Measurements from ENCODE around the gene DMD. TPM values are rescaled to one million over a fixed set of nuclear protein-coding genes. Genes with fewer than 3 reads are reported as not detected.

Gene DMD
- total and polyA plus RNA-seq, 2 donors (not counting 1 experiment from before 2014, with no cell fraction given) = 5.1 to 7.2 TPM

GRCh38 chrX:31499109-31499508 is 1712.2 kb downstream of the DMD start:
- no peaks in the 10 kb centered on the region for H3K79me2 ChIP-seq (ENCODE audit: control insufficient read depth, insufficient read depth, low read length)
- H2AFZ ChIP-seq (ENCODE audit: low read length) = no peak overlapping the region
- no peak overlapping the region for H3K4me2 ChIP-seq (ENCODE audit: extremely low read depth, insufficient read depth, low read length)
- no peaks in the 10 kb centered on the region for H3K9me3 ChIP-seq (ENCODE audit: control insufficient read depth, insufficient read depth, low read depth, low read length)
- H3K4me1 ChIP-seq (ENCODE audit: control insufficient read depth, extremely low read depth, insufficient read depth, low read length) = no peaks in the 10 kb centered on the region
- DNase-seq (ENCODE audit: low read depth in 2 of 2) = peak; percentile 60 to 78
- H3K4me3 ChIP-seq (replicated peaks in 1 of 4; ENCODE audit: control extremely low read depth in 1 of 4, insufficient read depth in 1 of 4, low read depth in 3 of 4, low read length in 4 of 4) = no peak overlapping the region
- H3K9ac ChIP-seq (ENCODE audit: insufficient read depth, low read length) = no peak overlapping the region
- no peaks in the 10 kb centered on the region for H3K36me3 ChIP-seq (ENCODE audit: control insufficient read depth, insufficient read depth, low read length)
- H4K20me1 ChIP-seq (ENCODE audit: control insufficient read depth, extremely low read depth, insufficient read depth, low read length) = no peaks in the 10 kb centered on the region
- H3K27ac ChIP-seq (ENCODE audit: insufficient read depth, low read length) = no peak overlapping the region
- H3K27me3 ChIP-seq (ENCODE audit: control insufficient read depth, insufficient read depth, low read length) = no peaks in the 10 kb centered on the region
- TF ChIP-seq CTCF (conservative IDR thresholded peaks at IDR 0.05 in 1 of 2, IDR thresholded peaks at IDR 0.05 in 1 of 2; ENCODE audit: low read depth in 1 of 2, low read length in 2 of 2) (no peak), EZH2 (IDR thresholded peaks at IDR 0.05; ENCODE audit: low read length, missing control alignments) (no peak)

DNA sequence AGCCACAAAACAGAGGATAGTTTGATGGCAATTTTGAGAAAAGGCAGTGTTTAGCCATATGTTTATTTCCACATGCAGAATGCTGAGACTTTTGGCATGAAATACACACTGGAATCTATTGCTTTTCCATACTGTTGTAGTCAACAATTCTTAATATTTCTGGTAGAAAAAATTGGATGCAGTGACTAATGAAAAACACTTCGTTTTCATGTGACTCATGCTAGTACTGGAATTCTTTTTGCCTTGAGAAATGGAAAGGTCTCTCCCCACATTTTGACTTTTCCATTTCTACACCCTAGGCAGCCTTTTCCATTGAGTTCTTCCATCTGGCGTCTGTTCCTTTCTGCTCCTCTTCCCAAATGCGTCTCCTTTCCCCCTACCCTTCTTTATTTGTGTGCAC is 1714.3 kb downstream of the DMD start:
- peak; percentile 62 to 71 for DNase-seq (ENCODE audit: low read depth in 2 of 2)
- no peaks in the 10 kb centered on the region for H3K4me1 ChIP-seq (ENCODE audit: control insufficient read depth, extremely low read depth, insufficient read depth, low read length)

GRCh38 chrX:31487951-31488350 is 1723.4 kb downstream of the DMD start:
- H3K27ac ChIP-seq (ENCODE audit: insufficient read depth, low read length) = no peak overlapping the region

More for the DNA sequence above, 1714.3 kb downstream of the DMD start:
- H3K27me3 ChIP-seq (ENCODE audit: control insufficient read depth, insufficient read depth, low read length) = no peaks in the 10 kb centered on the region
- H2AFZ ChIP-seq (ENCODE audit: low read length) = no peak overlapping the region
- no peak overlapping the region for H3K4me3 ChIP-seq (replicated peaks in 1 of 4; ENCODE audit: control extremely low read depth in 1 of 4, insufficient read depth in 1 of 4, low read depth in 3 of 4, low read length in 4 of 4)
- no peak overlapping the region for H3K4me2 ChIP-seq (ENCODE audit: extremely low read depth, insufficient read depth, low read length)
- TF ChIP-seq EZH2 (IDR thresholded peaks at IDR 0.05; ENCODE audit: low read length, missing control alignments) = no peak
- no peak for TF ChIP-seq CTCF (conservative IDR thresholded peaks at IDR 0.05 in 1 of 2, IDR thresholded peaks at IDR 0.05 in 1 of 2; ENCODE audit: low read depth in 1 of 2, low read length in 2 of 2)
- no peak overlapping the region for H3K9ac ChIP-seq (ENCODE audit: insufficient read depth, low read length)
- H3K27ac ChIP-seq (ENCODE audit: insufficient read depth, low read length) = no peak overlapping the region
- H3K9me3 ChIP-seq (ENCODE audit: control insufficient read depth, insufficient read depth, low read depth, low read length) = no peaks in the 10 kb centered on the region
- H4K20me1 ChIP-seq (ENCODE audit: control insufficient read depth, extremely low read depth, insufficient read depth, low read length) = no peaks in the 10 kb centered on the region
- H3K79me2 ChIP-seq (ENCODE audit: control insufficient read depth, insufficient read depth, low read length) = no peaks in the 10 kb centered on the region
- H3K36me3 ChIP-seq (ENCODE audit: control insufficient read depth, insufficient read depth, low read length) = no peaks in the 10 kb centered on the region

More at GRCh38 chrX:31487951-31488350, 1723.4 kb downstream of the DMD start:
- Histone ChIP-seq H3K4me1 (ENCODE audit: control insufficient read depth, extremely low read depth, insufficient read depth, low read length) (no peaks in the 10 kb centered on the region), H3K4me2 (ENCODE audit: extremely low read depth, insufficient read depth, low read length) (no peak overlapping the region), H3K9me3 (ENCODE audit: control insufficient read depth, insufficient read depth, low read depth, low read length) (no peaks in the 10 kb centered on the region), H3K79me2 (ENCODE audit: control insufficient read depth, insufficient read depth, low read length) (no peaks in the 10 kb centered on the region), H3K9ac (ENCODE audit: insufficient read depth, low read length) (no peak overlapping the region), H3K27me3 (ENCODE audit: control insufficient read depth, insufficient read depth, low read length) (no peaks in the 10 kb centered on the region), H4K20me1 (ENCODE audit: control insufficient read depth, extremely low read depth, insufficient read depth, low read length) (no peaks in the 10 kb centered on the region), H3K36me3 (ENCODE audit: control insufficient read depth, insufficient read depth, low read length) (no peaks in the 10 kb centered on the region), H2AFZ (ENCODE audit: low read length) (no peak overlapping the region), H3K4me3 (replicated peaks in 1 of 4; ENCODE audit: control extremely low read depth in 1 of 4, insufficient read depth in 1 of 4, low read depth in 3 of 4, low read length in 4 of 4) (no peak overlapping the region)
- no peak for DNase-seq (ENCODE audit: low read depth in 2 of 2)
- TF ChIP-seq CTCF (conservative IDR thresholded peaks at IDR 0.05 in 1 of 2, IDR thresholded peaks at IDR 0.05 in 1 of 2; ENCODE audit: low read depth in 1 of 2, low read length in 2 of 2) (no peak), EZH2 (IDR thresholded peaks at IDR 0.05; ENCODE audit: low read length, missing control alignments) (no peak)
